CD4-positive, alpha-beta T cell treated with Interleukin-1 beta for 1 hour (primary cell): Measurements from ENCODE around the gene C9orf72.
"Not testable (repeated sequence)": the region's sequence is repeated elsewhere in the genome, so short reads cannot be mapped to it uniquely, and the experiment has no call there.

Experiments used
- DNase-seq, 2 donors: peaks; one replicate each; pipeline ENCODE4 v3.0.0-alpha.2; 2020 to 2022

The C9orf72 gene

DNA sequence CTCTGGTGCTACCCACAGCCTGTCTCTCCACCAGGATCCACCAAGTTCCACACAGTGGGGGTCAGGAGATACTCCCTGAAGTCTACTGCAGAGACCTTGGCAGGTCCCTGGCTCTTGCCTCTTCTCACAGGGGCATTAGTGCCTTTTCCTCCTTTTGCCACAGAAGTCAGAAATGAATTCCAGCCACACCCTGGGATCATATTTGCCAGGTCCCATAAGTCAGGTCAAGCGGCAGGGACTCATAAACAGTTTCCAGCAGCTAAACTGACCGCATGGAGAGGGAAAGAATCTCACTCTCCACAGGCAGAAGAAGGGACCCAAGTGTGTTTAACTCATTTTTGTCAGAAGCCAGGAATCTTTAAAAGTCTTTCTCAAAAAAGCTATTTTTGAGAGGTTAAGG is 62.5 kb downstream of the C9orf72 start:
- no peak for DNase-seq

DNA sequence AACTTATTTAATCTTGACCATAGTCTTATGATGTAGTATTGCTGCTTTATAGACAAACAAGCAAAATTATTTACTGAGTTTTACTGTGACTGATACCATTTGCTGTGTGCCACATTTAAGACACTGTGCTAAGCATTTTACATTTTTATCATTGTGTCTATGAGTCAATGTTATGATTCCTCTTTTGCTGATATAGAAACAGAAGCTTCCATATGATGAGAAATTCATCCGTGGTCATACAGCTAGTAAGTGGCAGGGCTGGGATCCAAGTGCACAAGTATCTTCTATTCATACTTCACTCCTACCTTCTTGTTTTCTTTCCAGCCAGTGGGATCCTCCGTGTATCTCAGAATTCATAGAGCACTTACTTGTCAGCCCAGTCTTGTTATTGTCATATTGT is 66.3 kb downstream of the C9orf72 start:
- no peak for DNase-seq

DNA sequence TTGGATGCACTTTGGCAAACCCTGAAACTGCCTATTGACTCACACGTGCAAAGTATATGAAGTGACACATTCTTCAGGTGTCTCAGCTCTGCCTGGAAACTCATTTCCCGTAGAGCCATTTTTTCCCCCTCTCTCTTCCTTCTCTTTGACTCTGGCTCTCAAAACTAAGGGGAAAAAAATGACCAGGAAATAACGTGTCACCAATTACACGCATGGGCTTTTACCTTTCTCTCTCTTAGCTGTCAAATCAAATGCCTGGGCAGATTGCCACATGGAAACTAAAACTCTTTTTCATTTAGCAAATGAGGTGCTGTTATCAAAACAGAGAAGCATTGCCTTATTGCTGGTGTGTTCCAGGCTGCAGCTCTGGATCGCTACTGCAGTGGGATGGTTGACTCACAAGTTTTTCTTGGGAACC is 67.5 kb downstream of the C9orf72 start:
- DNase-seq, result no peak

DNA sequence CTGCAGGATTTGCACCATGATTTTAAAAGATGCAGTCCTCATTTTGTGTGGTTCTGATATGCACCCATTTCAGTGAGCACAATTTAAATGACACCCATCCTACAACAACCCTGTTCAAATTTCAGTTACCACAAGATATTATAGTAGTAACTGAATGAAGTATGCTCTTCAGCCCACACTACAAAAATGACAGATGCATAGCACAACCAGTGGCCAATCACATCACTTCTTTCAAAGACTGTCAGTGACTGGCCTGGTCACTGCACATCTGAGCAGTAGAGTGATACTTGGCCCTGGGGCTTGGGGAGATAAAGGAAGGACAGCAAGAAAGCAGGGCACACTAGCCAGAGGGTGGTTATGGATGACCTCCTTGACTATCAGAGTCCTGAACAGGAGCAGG is 69.0 kb downstream of the C9orf72 start:
- no peak for DNase-seq

DNA sequence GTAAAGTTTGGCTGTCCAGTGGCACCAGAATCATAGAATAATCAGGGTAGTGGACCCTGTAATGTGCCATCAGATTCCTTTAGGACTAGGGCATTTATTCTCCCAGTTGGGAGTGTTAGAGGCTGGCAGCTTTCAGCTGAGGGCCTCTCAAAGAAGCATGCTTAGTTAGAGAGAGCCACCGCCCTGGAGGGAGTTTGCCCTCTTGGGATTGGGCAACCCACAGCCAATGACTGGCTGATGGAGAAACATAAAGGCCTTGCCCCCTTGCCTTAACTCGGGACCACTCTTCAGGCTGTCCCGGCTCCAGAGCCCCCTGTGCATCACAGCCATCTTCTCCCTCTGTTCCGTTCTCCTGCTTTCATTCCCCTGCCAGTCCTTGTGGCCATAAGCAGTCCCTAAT is 69.7 kb downstream of the C9orf72 start:
- no peak for DNase-seq

DNA sequence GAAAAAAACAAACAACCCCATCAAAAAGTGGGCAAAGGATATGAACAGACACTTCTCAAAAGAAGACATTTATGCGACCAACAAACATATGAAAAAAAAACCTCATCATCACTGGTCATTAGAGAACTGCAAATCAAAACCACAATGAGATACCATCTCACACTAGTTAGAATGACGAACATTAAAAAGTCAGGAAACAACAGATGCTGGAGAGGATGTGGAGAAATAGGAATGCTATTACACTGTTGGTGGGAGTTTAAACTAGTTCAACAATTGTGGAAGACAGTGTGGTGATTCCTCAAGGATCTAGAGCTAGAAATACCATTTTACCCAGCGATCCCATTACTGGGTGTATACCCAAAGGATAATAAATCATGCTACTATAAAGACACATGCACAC is 72.4 kb downstream of the C9orf72 start:
- not testable (repeated sequence) for DNase-seq

DNA sequence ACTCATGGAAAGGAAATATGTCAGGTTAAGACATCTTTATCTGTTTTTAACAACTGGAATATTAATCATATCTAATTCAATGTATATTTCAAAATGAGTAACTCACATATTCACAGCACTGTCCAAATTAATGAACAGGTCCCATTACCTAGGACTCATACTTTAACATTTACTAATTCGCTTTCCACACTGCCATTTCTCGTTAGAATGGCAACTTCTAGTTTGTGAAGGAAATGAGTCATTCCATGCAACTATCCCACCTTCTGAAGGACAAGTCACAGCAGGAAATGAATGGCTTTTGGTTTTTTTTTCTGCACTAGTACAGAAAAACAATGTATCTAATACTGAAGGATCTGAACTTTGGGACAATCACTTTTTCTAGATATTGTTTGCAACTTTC is 73.8 kb downstream of the C9orf72 start:
- DNase-seq, result no peak

DNA sequence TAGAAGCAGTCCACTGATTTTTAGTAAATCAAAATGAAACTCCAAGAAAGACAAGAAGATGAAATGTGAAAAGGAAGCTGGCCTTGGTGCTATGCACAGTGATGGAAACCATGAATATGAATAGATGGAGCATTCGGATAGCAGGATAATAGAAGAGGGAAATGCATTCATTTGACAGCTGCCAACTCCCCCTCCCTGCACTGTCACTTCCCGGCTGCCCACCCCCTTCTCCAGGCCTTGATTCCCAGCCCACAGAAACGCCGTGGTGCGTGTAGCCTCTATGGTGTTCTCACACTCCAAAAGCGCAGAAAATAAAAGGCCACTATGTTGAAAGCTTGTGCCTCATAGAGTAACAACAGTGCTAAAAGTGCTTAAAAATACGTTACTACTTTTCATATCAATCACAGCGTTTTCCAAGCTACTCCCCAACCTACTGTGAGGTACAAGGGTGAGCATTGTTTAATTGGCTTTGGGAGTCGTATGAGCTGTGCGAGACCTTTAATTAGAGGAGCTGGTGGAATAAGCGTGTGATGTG is 75.3 kb downstream of the C9orf72 start:
- no peak for DNase-seq
